SK-N-SH (cell line): Measurements from ENCODE around the gene INO80. TPM values are rescaled to one million over a fixed set of nuclear protein-coding genes. Genes with fewer than 3 reads are reported as not detected.

Source experiments
- CTCF ChIA-PET: fragments of 300-600, 350-600 bp; formaldehyde crosslinking; extraction: SDS; loops from one replicate; lab custom pipeline; 2021; lab: Yijun Ruan, JAX
- POLR2A ChIA-PET: fragments of 350-600 bp; sonication (Branson Sonifier 250); formaldehyde crosslinking; extraction: SDS; loops from one replicate; lab custom pipeline; 2020; ENCODE audit warnings: antibody characterized with exemption, inconsistent platforms; lab: Yijun Ruan, JAX
- DNase-seq: peaks from one replicate; pipeline ENCODE4 v3.0.0; 2012
- H2AFZ ChIP-seq: fragments of 200-600 bp; sonication (generic); 2 replicates; pipeline ENCODE4 v1.8.1; 2016; ENCODE audit warnings: antibody characterized with exemption, mild to moderate bottlenecking, low read depth
- H3F3A ChIP-seq: fragments of 200-600 bp; sonication (generic); replicated peaks from 2 replicates; pipeline ENCODE3; 2016; ENCODE audit warnings: antibody characterized with exemption, mild to moderate bottlenecking; ENCODE audit not compliant: insufficient read depth
- H3K27ac ChIP-seq, 2 experiments: fragments of 200-500 bp in 1 of 2; fragments of 200-600 bp in 1 of 2; sonication (Bioruptor generic) in 1 of 2; sonication (generic), shearing (Covaris generic) in 1 of 2; 2 replicates each; pipeline versions ENCODE4 v1.5.1 to v1.6.1; 2014 to 2016; ENCODE audit warnings: low read depth in 2 of 2, inconsistent platforms in 1 of 2, low read length in 1 of 2, mild to moderate bottlenecking in 1 of 2, mixed read lengths in 1 of 2
- H3K27me3 ChIP-seq: fragments of 200-600 bp; sonication (generic), shearing (Covaris generic); 2 replicates; pipeline ENCODE4 v1.6.1; 2016; ENCODE audit warnings: mixed run types; ENCODE audit not compliant: insufficient read depth
- H3K36me3 ChIP-seq, 2 experiments: fragments of 200-500 bp in 1 of 2; fragments of 200-600 bp in 1 of 2; sonication (Bioruptor generic) in 1 of 2; sonication (generic) in 1 of 2; replicated peaks in 1 of 2; 2 replicates each; pipeline versions ENCODE3 to v1.5.1; 2014 to 2016; ENCODE audit warnings: low read length in 1 of 2, mild to moderate bottlenecking in 1 of 2; ENCODE audit not compliant: insufficient read depth in 2 of 2, control insufficient read depth in 1 of 2
- H3K4me1 ChIP-seq, 2 experiments: fragments of 200-500 bp in 1 of 2; fragments of 200-600 bp in 1 of 2; sonication (Bioruptor generic) in 1 of 2; sonication (generic), shearing (Covaris generic) in 1 of 2; 2 replicates each; pipeline versions ENCODE4 v1.5.1 to v1.6.1; 2014 to 2016; ENCODE audit warnings: low read depth in 1 of 2, low read length in 1 of 2, mixed run types in 1 of 2; ENCODE audit not compliant: insufficient read depth in 2 of 2, control insufficient read depth in 1 of 2
- H3K4me2 ChIP-seq: fragments of 200-600 bp; sonication (generic), shearing (Covaris generic); 2 replicates; pipeline ENCODE4 v1.6.1; 2017; ENCODE audit warnings: mixed run types
- H3K4me3 ChIP-seq, 2 experiments: fragments of 200-500 bp in 1 of 2; fragments of 200-600 bp in 1 of 2; sonication (Bioruptor generic) in 1 of 2; sonication (generic), shearing (Covaris generic) in 1 of 2; 2 replicates each; pipeline versions ENCODE4 v1.5.1 to v1.8.1; 2014 to 2016; ENCODE audit warnings: low read depth in 2 of 2, inconsistent platforms in 1 of 2, low read length in 1 of 2, mild to moderate bottlenecking in 1 of 2, mixed read lengths in 1 of 2, moderate library complexity in 1 of 2
- H3K79me2 ChIP-seq: fragments of 200-600 bp; sonication (generic); 2 replicates; pipeline ENCODE4 v1.8.1; 2017; ENCODE audit warnings: mild to moderate bottlenecking; ENCODE audit not compliant: insufficient read depth
- H3K9ac ChIP-seq: fragments of 200-600 bp; sonication (generic); 2 replicates; pipeline ENCODE4 v1.6.1; 2017; ENCODE audit warnings: mixed run types
- H3K9me2 ChIP-seq: fragments of 200-600 bp; sonication (generic); 2 replicates; pipeline ENCODE4 v1.6.1; 2017; ENCODE audit warnings: mixed run types
- H3K9me3 ChIP-seq: fragments of 200-600 bp; sonication (generic); 2 replicates; pipeline ENCODE4 v1.6.1; 2017; ENCODE audit warnings: mixed run types, mild to moderate bottlenecking, moderate library complexity
- H4K20me1 ChIP-seq: fragments of 200-600 bp; sonication (generic); 2 replicates; pipeline ENCODE4 v1.6.1; 2017; ENCODE audit warnings: mild to moderate bottlenecking, mixed run types; ENCODE audit not compliant: insufficient read depth
- CHD2 ChIP-seq: fragments of 150-350 bp; IDR thresholded peaks from 2 replicates; pipeline ENCODE4 v1.6.1; 2018; ENCODE audit warnings: low read length; ENCODE audit not compliant: partially characterized antibody
- ELF1 ChIP-seq: IDR thresholded peaks from 2 replicates; pipeline ENCODE4 v1.4.0; 2012
- EP300 ChIP-seq, 2 experiments: IDR thresholded peaks; 2 replicates each; pipeline versions ENCODE4 v1.4.0 to v1.6.1; 2012; ENCODE audit warnings: borderline replicate concordance in 1 of 2, low read depth in 1 of 2, low read length in 1 of 2
- EZH2phosphoT487 ChIP-seq: fragments of 200-600 bp; sonication (generic); IDR thresholded peaks from 2 replicates; pipeline ENCODE4 v1.6.1; 2017; ENCODE audit warnings: low read depth, mixed run types, mild to moderate bottlenecking, antibody characterized with exemption, moderate library complexity, borderline replicate concordance
- FOSL2 ChIP-seq: IDR thresholded peaks from 2 replicates; pipeline ENCODE4 v1.4.0; 2012; ENCODE audit warnings: low read depth, mild to moderate bottlenecking, moderate library complexity, borderline replicate concordance
- FOXM1 ChIP-seq: IDR thresholded peaks from 2 replicates; pipeline ENCODE4 v1.4.0; 2012; ENCODE audit warnings: low read depth, mild to moderate bottlenecking
- GABPA ChIP-seq: IDR thresholded peaks from 2 replicates; pipeline ENCODE4 v1.4.0; 2012; ENCODE audit warnings: low read depth, mild to moderate bottlenecking
- GATA2 ChIP-seq: sonication (generic); formaldehyde crosslinking; IDR thresholded peaks from 2 replicates; pipeline ENCODE4 v1.5.0; 2020; ENCODE audit warnings: mild to moderate bottlenecking, missing genetic modification reagents
- JUND ChIP-seq: IDR thresholded peaks from 2 replicates; pipeline ENCODE4 v1.4.0; 2012
- MEF2A ChIP-seq: IDR thresholded peaks from 2 replicates; pipeline ENCODE4 v1.4.0; 2012; ENCODE audit warnings: low read depth, borderline replicate concordance
- MXI1 ChIP-seq: IDR thresholded peaks from 2 replicates; pipeline ENCODE4 v1.6.1; 2012; ENCODE audit warnings: mild to moderate bottlenecking, low read depth, low read length, improper control_type of control experiment
- NRF1 ChIP-seq: IDR thresholded peaks from 2 replicates; pipeline ENCODE4 v1.6.1; 2012; ENCODE audit warnings: low read depth, mild to moderate bottlenecking, low read length
- POLR2AphosphoS5 ChIP-seq: IDR thresholded peaks from 2 replicates; pipeline ENCODE4 v1.6.1; 2012; ENCODE audit warnings: low read depth, low read length
- RAD21 ChIP-seq: IDR thresholded peaks from 2 replicates; pipeline ENCODE4 v1.6.1; 2012; ENCODE audit warnings: mild to moderate bottlenecking, low read length
- RCOR1 ChIP-seq: fragments of 150-350 bp; IDR thresholded peaks from 2 replicates; pipeline ENCODE4 v1.6.1; 2017; ENCODE audit warnings: antibody characterized with exemption, low read length
- RFX5 ChIP-seq: IDR thresholded peaks from 2 replicates; pipeline ENCODE4 v1.6.1; 2012; ENCODE audit warnings: mild to moderate bottlenecking, improper control_type of control experiment, low read length
- RXRA ChIP-seq: IDR thresholded peaks from 2 replicates; pipeline ENCODE4 v1.4.0; 2012; ENCODE audit warnings: low read depth, mild to moderate bottlenecking, borderline replicate concordance
- SMC3 ChIP-seq: IDR thresholded peaks from 2 replicates; pipeline ENCODE4 v1.6.1; 2012; ENCODE audit warnings: low read depth, low read length, improper control_type of control experiment
- YY1 ChIP-seq: IDR thresholded peaks from 2 replicates; pipeline ENCODE4 v1.4.0; 2012; ENCODE audit warnings: low read depth, mild to moderate bottlenecking
- WGBS: methylation state at CpG from one replicate; pipeline ENCODE4 v1.1.6; 2017; ENCODE audit warnings: low lambda C conversion rate; 5-methylcytosine and 5-hydroxymethylcytosine counted together
- polyA plus RNA-seq, 3 experiments: library from polyadenylated mRNA; depleted of rRNA; stranded (reverse); fragments of >200 nt; gene quantifications; 2 replicates each; pipeline ENCODE4 v1.2.3, GENCODE V29; 2012
- TF ChIP-seq, protein P1 (sequence below): IDR thresholded peaks from 2 replicates; pipeline ENCODE4; 2012
- TF ChIP-seq, protein P2 (sequence below): fragments of 150-350 bp; IDR thresholded peaks from 2 replicates; pipeline ENCODE4 v1.6.1; 2017; ENCODE audit warnings: antibody characterized with exemption, low read length, low read depth, borderline replicate concordance
- TF ChIP-seq, protein P3 (sequence below): IDR thresholded peaks from 2 replicates; pipeline ENCODE4 v1.6.1; 2012; ENCODE audit warnings: mild to moderate bottlenecking, low read depth, low read length, moderate library complexity
- TF ChIP-seq, protein P4 (sequence below): IDR thresholded peaks from 2 replicates; pipeline ENCODE4 v1.4.0; 2012; ENCODE audit warnings: low read depth

The INO80 gene
- polyA plus RNA-seq, 1 of the 3 experiments (the other 2 are of a cell fraction) = 4.6 TPM

DNA sequence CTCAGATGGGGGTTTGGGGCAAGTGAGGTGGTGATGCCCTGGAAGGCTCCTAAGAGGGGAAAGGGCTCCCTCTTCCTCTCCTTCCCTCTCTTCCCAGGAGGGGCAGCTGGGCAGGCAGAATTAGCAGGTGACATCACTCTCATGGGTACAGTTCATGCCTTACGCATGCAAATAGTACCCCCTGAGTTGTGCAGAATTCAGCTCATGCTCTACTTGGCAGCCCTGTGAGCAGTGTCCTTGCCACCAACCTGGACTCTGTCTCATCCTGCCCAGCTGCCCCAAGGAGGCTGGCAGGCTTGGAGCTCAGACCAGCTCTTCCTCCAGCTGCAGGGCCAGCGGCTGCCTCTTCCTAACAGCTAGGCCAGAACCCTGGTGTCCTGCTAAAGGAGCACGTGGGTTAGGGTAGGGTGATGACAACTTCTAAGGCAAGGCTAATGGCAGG, 159.5 kb downstream of the INO80 start:
- no peak overlapping the region; a peak in 1 of 4 replicates for H3K27ac ChIP-seq
- H4K20me1 ChIP-seq = peaks cover 21% of the 10 kb centered on the region
- H3F3A ChIP-seq = no peaks in the 10 kb centered on the region
- H2AFZ ChIP-seq = no peak overlapping the region
- CTCF ChIA-PET = interaction anchor here (1.2 to 2.4 kb wide), 3 partner anchors 8 to 51 kb away, joined by 3 to 17 read pairs (median 4); no protein-coding TSS in a partner anchor
- 100% methylated on average over 2 of the region's 3 CpGs for WGBS
- H3K4me1 ChIP-seq = peaks cover 18 to 51% of the 10 kb centered on the region in 2 experiments; a peak in 3 of 4 replicates
- peak overlapping the region; percentile 38; the same call in 1 of the 2 replicates for H3K4me2 ChIP-seq
- POLR2A ChIA-PET = no interaction called here
- peaks cover 17% of the 10 kb centered on the region for H3K79me2 ChIP-seq
- no peak overlapping the region for H3K9ac ChIP-seq
- no peak overlapping the region for H3K4me3 ChIP-seq
- DNase-seq = no peak
- no peaks in the 10 kb centered on the region for H3K9me2 ChIP-seq
- H3K36me3 ChIP-seq = no peaks in the 10 kb centered on the region
- TF ChIP-seq GATA2 (no peak), CHD2 (no peak), EZH2phosphoT487 (no peak), ELF1 (no peak), FOSL2 (no peak), RCOR1 (no peak), RXRA (no peak), YY1 (no peak), JUND (no peak), POLR2AphosphoS5 (no peak), EP300 (IDR thresholded peaks at IDR 0.05; ENCODE audit: borderline replicate concordance in 1 of 2, low read depth in 1 of 2, low read length in 1 of 2) (no peak)
- TF ChIP-seq, protein P1, sequence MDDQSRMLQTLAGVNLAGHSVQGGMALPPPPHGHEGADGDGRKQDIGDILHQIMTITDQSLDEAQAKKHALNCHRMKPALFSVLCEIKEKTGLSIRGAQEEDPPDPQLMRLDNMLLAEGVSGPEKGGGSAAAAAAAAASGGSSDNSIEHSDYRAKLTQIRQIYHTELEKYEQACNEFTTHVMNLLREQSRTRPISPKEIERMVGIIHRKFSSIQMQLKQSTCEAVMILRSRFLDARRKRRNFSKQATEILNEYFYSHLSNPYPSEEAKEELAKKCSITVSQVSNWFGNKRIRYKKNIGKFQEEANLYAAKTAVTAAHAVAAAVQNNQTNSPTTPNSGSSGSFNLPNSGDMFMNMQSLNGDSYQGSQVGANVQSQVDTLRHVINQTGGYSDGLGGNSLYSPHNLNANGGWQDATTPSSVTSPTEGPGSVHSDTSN = no peak
- TF ChIP-seq, protein P2, sequence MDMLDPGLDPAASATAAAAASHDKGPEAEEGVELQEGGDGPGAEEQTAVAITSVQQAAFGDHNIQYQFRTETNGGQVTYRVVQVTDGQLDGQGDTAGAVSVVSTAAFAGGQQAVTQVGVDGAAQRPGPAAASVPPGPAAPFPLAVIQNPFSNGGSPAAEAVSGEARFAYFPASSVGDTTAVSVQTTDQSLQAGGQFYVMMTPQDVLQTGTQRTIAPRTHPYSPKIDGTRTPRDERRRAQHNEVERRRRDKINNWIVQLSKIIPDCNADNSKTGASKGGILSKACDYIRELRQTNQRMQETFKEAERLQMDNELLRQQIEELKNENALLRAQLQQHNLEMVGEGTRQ = no peak
- no peaks in the 10 kb centered on the region for H3K9me3 ChIP-seq
- no peaks in the 10 kb centered on the region for H3K27me3 ChIP-seq

DNA sequence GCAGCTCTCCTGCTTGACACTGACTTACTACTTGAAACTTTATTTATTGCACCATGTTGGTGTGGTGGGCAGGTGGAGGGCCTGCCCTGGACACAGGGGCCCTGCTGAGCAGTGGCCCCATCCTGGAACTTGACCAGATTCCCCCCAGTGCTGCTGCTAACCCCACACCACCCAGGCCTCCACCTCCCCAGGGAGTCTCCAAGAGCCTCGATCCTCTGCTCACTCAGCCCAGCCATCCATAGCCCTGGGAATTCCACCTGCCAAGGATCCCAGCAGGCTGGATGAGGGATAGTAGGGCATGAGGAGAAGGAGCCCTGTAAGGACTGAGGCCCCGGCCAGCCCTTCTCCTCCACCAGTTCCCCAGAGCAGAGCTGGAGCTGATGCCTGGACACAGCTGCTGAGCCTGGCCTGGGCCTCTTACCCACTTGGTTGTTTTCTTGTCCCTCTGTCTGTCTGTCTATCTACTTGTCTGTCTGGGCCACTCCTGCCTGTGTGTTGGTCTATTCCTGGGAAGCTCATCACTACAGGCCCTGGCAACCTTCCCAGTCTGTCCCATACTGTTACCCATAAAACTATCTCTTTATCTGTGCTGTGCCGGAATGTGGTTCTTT, 160.0 kb downstream of the INO80 start:
- Histone ChIP-seq H4K20me1 (peaks cover 21% of the 10 kb centered on the region), H3K9me3 (no peaks in the 10 kb centered on the region), H3K36me3 (no peaks in the 10 kb centered on the region), H3K27me3 (no peaks in the 10 kb centered on the region), H3K4me2 (peak overlapping the region; percentile 38; the same call in 1 of the 2 replicates), H3K4me1 (peaks cover 18 to 51% of the 10 kb centered on the region in 2 experiments; a peak in 3 of 4 replicates), H3K9ac (no peak overlapping the region), H3F3A (no peaks in the 10 kb centered on the region), H3K4me3 (no peak overlapping the region; a peak in 1 of 4 replicates), H3K27ac (no peak overlapping the region; a peak in 1 of 4 replicates), H2AFZ (no peak overlapping the region), H3K9me2 (no peaks in the 10 kb centered on the region), H3K79me2 (peaks cover 17% of the 10 kb centered on the region)
- DNase-seq = no peak
- POLR2A ChIA-PET = no interaction called here
- 88% methylated on average over 3 of the region's 3 CpGs for WGBS
- CTCF ChIA-PET = interaction anchor here (1.2 to 7.2 kb wide), 6 partner anchors 9 to 65 kb away, joined by 3 to 66 read pairs (median 4); no protein-coding TSS in a partner anchor
- TF ChIP-seq MXI1 (no peak), NRF1 (no peak), RAD21 (no peak), FOXM1 (no peak), MEF2A (no peak), RCOR1 (no peak), SMC3 (no peak), RFX5 (no peak), JUND (no peak), GABPA (no peak)
- TF ChIP-seq, protein P3, sequence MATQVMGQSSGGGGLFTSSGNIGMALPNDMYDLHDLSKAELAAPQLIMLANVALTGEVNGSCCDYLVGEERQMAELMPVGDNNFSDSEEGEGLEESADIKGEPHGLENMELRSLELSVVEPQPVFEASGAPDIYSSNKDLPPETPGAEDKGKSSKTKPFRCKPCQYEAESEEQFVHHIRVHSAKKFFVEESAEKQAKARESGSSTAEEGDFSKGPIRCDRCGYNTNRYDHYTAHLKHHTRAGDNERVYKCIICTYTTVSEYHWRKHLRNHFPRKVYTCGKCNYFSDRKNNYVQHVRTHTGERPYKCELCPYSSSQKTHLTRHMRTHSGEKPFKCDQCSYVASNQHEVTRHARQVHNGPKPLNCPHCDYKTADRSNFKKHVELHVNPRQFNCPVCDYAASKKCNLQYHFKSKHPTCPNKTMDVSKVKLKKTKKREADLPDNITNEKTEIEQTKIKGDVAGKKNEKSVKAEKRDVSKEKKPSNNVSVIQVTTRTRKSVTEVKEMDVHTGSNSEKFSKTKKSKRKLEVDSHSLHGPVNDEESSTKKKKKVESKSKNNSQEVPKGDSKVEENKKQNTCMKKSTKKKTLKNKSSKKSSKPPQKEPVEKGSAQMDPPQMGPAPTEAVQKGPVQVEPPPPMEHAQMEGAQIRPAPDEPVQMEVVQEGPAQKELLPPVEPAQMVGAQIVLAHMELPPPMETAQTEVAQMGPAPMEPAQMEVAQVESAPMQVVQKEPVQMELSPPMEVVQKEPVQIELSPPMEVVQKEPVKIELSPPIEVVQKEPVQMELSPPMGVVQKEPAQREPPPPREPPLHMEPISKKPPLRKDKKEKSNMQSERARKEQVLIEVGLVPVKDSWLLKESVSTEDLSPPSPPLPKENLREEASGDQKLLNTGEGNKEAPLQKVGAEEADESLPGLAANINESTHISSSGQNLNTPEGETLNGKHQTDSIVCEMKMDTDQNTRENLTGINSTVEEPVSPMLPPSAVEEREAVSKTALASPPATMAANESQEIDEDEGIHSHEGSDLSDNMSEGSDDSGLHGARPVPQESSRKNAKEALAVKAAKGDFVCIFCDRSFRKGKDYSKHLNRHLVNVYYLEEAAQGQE = no peak
- TF ChIP-seq, protein P4, sequence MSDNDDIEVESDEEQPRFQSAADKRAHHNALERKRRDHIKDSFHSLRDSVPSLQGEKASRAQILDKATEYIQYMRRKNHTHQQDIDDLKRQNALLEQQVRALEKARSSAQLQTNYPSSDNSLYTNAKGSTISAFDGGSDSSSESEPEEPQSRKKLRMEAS = no peak
